ENCODE results near the gene DTX1.

DTX1 gene

GRCh38 chr12:113056631-113057488, at the start of gene DTX1:
DTX1 (plus strand) TSS chr12:113056730; CDS start chr12:113058193, 1,463 bp downstream.
- peak; percentile 49 to 56 for DNase-seq

GRCh38 chr12:113007166-113007565, 49.4 kb upstream of the DTX1 start:
- no peak for DNase-seq

- no peak for DNase-seq
Measured at GRCh38 chr12:113010701-113011100, 45.8 kb upstream of the DTX1 start.

GRCh38 chr12:113014565-113014964, 42.0 kb upstream of the DTX1 start:
- DNase-seq = no peak

- DNase-seq = no peak
Measured at GRCh38 chr12:113016796-113017195, 39.7 kb upstream of the DTX1 start.

GRCh38 chr12:113019025-113019424, 37.5 kb upstream of the DTX1 start:
- no peak for DNase-seq

- no peak for DNase-seq
Measured at GRCh38 chr12:113021500-113021899, 35.0 kb upstream of the DTX1 start.

- DNase-seq = no peak
Measured at GRCh38 chr12:113022563-113023297, 33.8 kb upstream of the DTX1 start.

- no peak for DNase-seq
Measured at GRCh38 chr12:113027726-113028125, 28.8 kb upstream of the DTX1 start.

GRCh38 chr12:113030875-113031525, 25.5 kb upstream of the DTX1 start:
- DNase-seq = no peak

- no peak for DNase-seq
Measured at GRCh38 chr12:113039911-113040445, 16.6 kb upstream of the DTX1 start.

- no peak for DNase-seq
Measured at GRCh38 chr12:113040722-113041171, 15.8 kb upstream of the DTX1 start.

GRCh38 chr12:113041560-113041959, 15.0 kb upstream of the DTX1 start:
- DNase-seq = no peak

- DNase-seq = no peak
Measured at GRCh38 chr12:113043240-113043639, 13.3 kb upstream of the DTX1 start.

- no peak for DNase-seq
Measured at GRCh38 chr12:113044516-113044915, 12.0 kb upstream of the DTX1 start.

GRCh38 chr12:113048716-113049127, 7.8 kb upstream of the DTX1 start:
- DNase-seq = peak; percentile 59 to 70

- no peak for DNase-seq
Measured at GRCh38 chr12:113049976-113050742, 6.4 kb upstream of the DTX1 start.

- DNase-seq = no peak
Measured at GRCh38 chr12:113050795-113051194, 5.7 kb upstream of the DTX1 start.

GRCh38 chr12:113051759-113052158, 4.8 kb upstream of the DTX1 start:
- DNase-seq = no peak

GRCh38 chr12:113052326-113052725, 4.2 kb upstream of the DTX1 start:
- no peak for DNase-seq

- no peak for DNase-seq
Measured at GRCh38 chr12:113054948-113055486, 1.5 kb upstream of the DTX1 start.
